GM18519 (cell line): Measurements from ENCODE around the gene LMTK3.
"Not testable (repeated sequence)": the region's sequence is repeated elsewhere in the genome, so short reads cannot be mapped to it uniquely, and the experiment has no call there.

Source experiments
- ATAC-seq: cut with Tn5 transposase; IDR thresholded peaks from one replicate; pipeline ENCODE4 v1.9.1; 2021; ENCODE audit warnings: mild to moderate bottlenecking, moderate library complexity; ENCODE audit not compliant: unreplicated experiment, low FRiP score

The LMTK3 gene

GRCh38 chr19:48543121-48543710, 31.6 kb upstream of the LMTK3 start:
- ATAC-seq, result no peak

- no peak for ATAC-seq
Observed at GRCh38 chr19:48541813-48542212, 30.2 kb upstream of the LMTK3 start.

GRCh38 chr19:48540110-48540509, 28.5 kb upstream of the LMTK3 start:
- no peak for ATAC-seq

GRCh38 chr19:48539503-48540096, 28.0 kb upstream of the LMTK3 start:
- no peak for ATAC-seq

- not testable (repeated sequence) for ATAC-seq
Observed at GRCh38 chr19:48538057-48538456, 26.4 kb upstream of the LMTK3 start.

GRCh38 chr19:48537541-48537940, 25.9 kb upstream of the LMTK3 start:
- no peak for ATAC-seq

- ATAC-seq, result no peak
Observed at GRCh38 chr19:48533770-48534169, 22.1 kb upstream of the LMTK3 start.

GRCh38 chr19:48530770-48531169, 19.1 kb upstream of the LMTK3 start:
- ATAC-seq, result no peak

GRCh38 chr19:48530066-48530720, 18.6 kb upstream of the LMTK3 start:
- ATAC-seq, result no peak

- no peak for ATAC-seq
Observed at GRCh38 chr19:48529156-48529555, 17.5 kb upstream of the LMTK3 start.

GRCh38 chr19:48524732-48525131, 13.1 kb upstream of the LMTK3 start:
- no peak for ATAC-seq

GRCh38 chr19:48524221-48524620, 12.6 kb upstream of the LMTK3 start:
- ATAC-seq, result no peak

- no peak for ATAC-seq
Observed at GRCh38 chr19:48520134-48520533, 8.5 kb upstream of the LMTK3 start.

GRCh38 chr19:48519426-48519825, 7.8 kb upstream of the LMTK3 start:
- ATAC-seq, result not testable (repeated sequence)

- no peak for ATAC-seq
Observed at GRCh38 chr19:48518207-48518606, 6.6 kb upstream of the LMTK3 start.

- ATAC-seq, result no peak
Observed at GRCh38 chr19:48516536-48516935, 4.9 kb upstream of the LMTK3 start.

GRCh38 chr19:48514123-48514458, 2.5 kb upstream of the LMTK3 start:
- no peak for ATAC-seq

- no peak for ATAC-seq
Observed at GRCh38 chr19:48513289-48514122, 1.9 kb upstream of the LMTK3 start.

- no peak for ATAC-seq
Observed at GRCh38 chr19:48512504-48513288, 1.1 kb upstream of the LMTK3 start.

GRCh38 chr19:48511321-48511731, 309 bp downstream of the LMTK3 start:
- ATAC-seq, result no peak
